HUDEP-2 (cell line): ENCODE measurements around the gene MACROD2.

Source experiments
- DNase-seq, 76 experiments: peaks; one replicate each; lab custom pipeline; 2025; ENCODE audit not compliant: unreplicated experiment in 76 of 76; lab: John Stamatoyannopoulos, UW

The MACROD2 gene

GRCh38 chr20:15618110-15618509 lies 1622.8 kb downstream of the MACROD2 start:
- DNase-seq: no peak

- DNase-seq: peak in 2 of 76 experiments; percentile 18 to 45
Observed at GRCh38 chr20:15618912-15619311, 1623.6 kb downstream of the MACROD2 start.

GRCh38 chr20:15619341-15619740 lies 1624.0 kb downstream of the MACROD2 start:
- no peak for DNase-seq

- DNase-seq: no peak
Observed at GRCh38 chr20:15619816-15620215, 1624.5 kb downstream of the MACROD2 start.

GRCh38 chr20:15622368-15622767 lies 1627.1 kb downstream of the MACROD2 start:
- DNase-seq: no peak

- no peak for DNase-seq
Observed at GRCh38 chr20:15623215-15623614, 1627.9 kb downstream of the MACROD2 start.

- DNase-seq: no peak
Observed at GRCh38 chr20:15625981-15626380, 1630.7 kb downstream of the MACROD2 start.

GRCh38 chr20:15627089-15627488 lies 1631.8 kb downstream of the MACROD2 start:
- no peak for DNase-seq

- DNase-seq: no peak
Observed at GRCh38 chr20:15627501-15627903, 1632.2 kb downstream of the MACROD2 start.

GRCh38 chr20:15628851-15629353 lies 1633.6 kb downstream of the MACROD2 start:
- DNase-seq: no peak

GRCh38 chr20:15630360-15630759 lies 1635.0 kb downstream of the MACROD2 start:
- no peak for DNase-seq

- no peak for DNase-seq
Observed at GRCh38 chr20:15632680-15633079, 1637.4 kb downstream of the MACROD2 start.

- no peak for DNase-seq
Observed at GRCh38 chr20:15634102-15634501, 1638.8 kb downstream of the MACROD2 start.

GRCh38 chr20:15637546-15637945 lies 1642.2 kb downstream of the MACROD2 start:
- no peak for DNase-seq

- DNase-seq: no peak
Observed at GRCh38 chr20:15637950-15638754, 1642.8 kb downstream of the MACROD2 start.

- DNase-seq: no peak
Observed at GRCh38 chr20:15638816-15639215, 1643.5 kb downstream of the MACROD2 start.

- no peak for DNase-seq
Observed at GRCh38 chr20:15639839-15640238, 1644.5 kb downstream of the MACROD2 start.

- DNase-seq: no peak
Observed at GRCh38 chr20:15642109-15642508, 1646.8 kb downstream of the MACROD2 start.

- no peak for DNase-seq
Observed at GRCh38 chr20:15642676-15643075, 1647.4 kb downstream of the MACROD2 start.

- no peak for DNase-seq
Observed at GRCh38 chr20:15643713-15644112, 1648.4 kb downstream of the MACROD2 start.

GRCh38 chr20:15645816-15646215 lies 1650.5 kb downstream of the MACROD2 start:
- DNase-seq: no peak

GRCh38 chr20:15653396-15654207 lies 1658.3 kb downstream of the MACROD2 start:
- DNase-seq: no peak
